OCI-LY1 (cell line): Measurements from ENCODE around the gene HGS.

ENCODE experiments used
- H2AFZ ChIP-seq: fragments of 200-600 bp; sonication (generic), shearing (Covaris generic); 2 replicates; pipeline ENCODE4 v1.6.0; 2014; ENCODE audit warnings: antibody characterized with exemption, mild to moderate bottlenecking, low read length
- H3F3A ChIP-seq: fragments of 200-600 bp; sonication (generic), shearing (Covaris generic); 2 replicates; pipeline ENCODE4 v1.6.0; 2014; ENCODE audit warnings: mild to moderate bottlenecking, antibody characterized with exemption, low read length, moderate library complexity; ENCODE audit not compliant: insufficient read depth
- H3K27ac ChIP-seq: fragments of 200-600 bp; sonication (generic); 2 replicates; pipeline ENCODE4 v1.5.1; 2014; ENCODE audit warnings: low read length, mixed run types, mild to moderate bottlenecking, low read depth; ENCODE audit not compliant: poor library complexity, severe bottlenecking
- H3K27me3 ChIP-seq: fragments of 200-600 bp; sonication (generic); 2 replicates; pipeline ENCODE4 v1.6.0; 2014; ENCODE audit warnings: antibody characterized with exemption, mild to moderate bottlenecking, low read length, moderate library complexity; ENCODE audit not compliant: insufficient read depth
- H3K36me3 ChIP-seq: fragments of 200-600 bp; sonication (generic); 2 replicates; pipeline ENCODE4 v1.6.1; 2014; ENCODE audit warnings: mild to moderate bottlenecking, antibody characterized with exemption, low read length, moderate library complexity, mixed read lengths; ENCODE audit not compliant: insufficient read depth
- H3K4me1 ChIP-seq: fragments of 200-600 bp; sonication (generic); 2 replicates; pipeline ENCODE4 v1.5.1; 2014; ENCODE audit warnings: mild to moderate bottlenecking, low read length, moderate library complexity; ENCODE audit not compliant: insufficient read depth, severe bottlenecking
- H3K4me2 ChIP-seq: fragments of 200-600 bp; sonication (generic), shearing (Covaris generic); 2 replicates; pipeline ENCODE4 v1.6.1; 2014; ENCODE audit warnings: low read length
- H3K4me3 ChIP-seq: fragments of 200-600 bp; sonication (generic); 2 replicates; pipeline ENCODE4 v1.5.1; 2014; ENCODE audit warnings: low read length, low read depth, mild to moderate bottlenecking, mixed read lengths; ENCODE audit not compliant: poor library complexity, severe bottlenecking
- H3K79me2 ChIP-seq: fragments of 200-600 bp; shearing (Covaris generic); 2 replicates; pipeline ENCODE4 v1.6.1; 2016; ENCODE audit warnings: mixed run types, low read length, mixed read lengths; ENCODE audit not compliant: insufficient read depth
- H3K9ac ChIP-seq: fragments of 200-600 bp; sonication (generic), shearing (Covaris generic); 2 replicates; pipeline ENCODE4 v1.6.1; 2014; ENCODE audit warnings: mild to moderate bottlenecking, low read length, mixed read lengths
- H3K9me2 ChIP-seq: fragments of 200-600 bp; sonication (generic), shearing (Covaris generic); 2 replicates; pipeline ENCODE4 v1.6.1; 2014; ENCODE audit warnings: low read depth, mild to moderate bottlenecking, low read length, mixed read lengths
- H3K9me3 ChIP-seq: fragments of 200-600 bp; shearing (Covaris generic); 2 replicates; pipeline ENCODE4 v1.6.1; 2014; ENCODE audit warnings: low read length, mixed read lengths
- H4K20me1 ChIP-seq: fragments of 200-600 bp; sonication (generic), shearing (Covaris generic); 2 replicates; pipeline ENCODE4 v1.6.0; 2016; ENCODE audit warnings: mild to moderate bottlenecking, low read length; ENCODE audit not compliant: insufficient read depth
- CTCF ChIP-seq: fragments of 200-600 bp; sonication (generic), shearing (Covaris generic); IDR thresholded peaks from 2 replicates; pipeline ENCODE4 v1.5.1; 2017; ENCODE audit warnings: mild to moderate bottlenecking, antibody characterized with exemption, low read length, moderate library complexity, mixed read lengths
- EZH2 ChIP-seq: fragments of 200-600 bp; sonication (generic), shearing (Covaris generic); IDR thresholded peaks from 2 replicates; pipeline ENCODE4 v1.8.0; 2017; ENCODE audit warnings: borderline replicate concordance, mixed run types, mild to moderate bottlenecking, antibody characterized with exemption, low read length, moderate library complexity, mixed read lengths

Gene HGS

GRCh38 chr17:81680150-81680549, 3.7 kb upstream of the HGS start:
- H3K4me2 ChIP-seq, result no peak overlapping the region
- H3K79me2 ChIP-seq, result peaks cover 15% of the 10 kb centered on the region
- H4K20me1 ChIP-seq, result no peaks in the 10 kb centered on the region
- H3K4me1 ChIP-seq, result peaks cover 20% of the 10 kb centered on the region
- H3F3A ChIP-seq, result peaks cover 4% of the 10 kb centered on the region; the same call in 1 of the 2 replicates
- no peak overlapping the region for H2AFZ ChIP-seq
- no peaks in the 10 kb centered on the region for H3K9me2 ChIP-seq
- TF ChIP-seq EZH2, result no peak
- TF ChIP-seq CTCF, result no peak
- no peak overlapping the region for H3K27ac ChIP-seq
- H3K9ac ChIP-seq, result no peak overlapping the region
- no peaks in the 10 kb centered on the region for H3K9me3 ChIP-seq
- H3K36me3 ChIP-seq, result peaks cover 4% of the 10 kb centered on the region; the same call in 1 of the 2 replicates
- H3K4me3 ChIP-seq, result no peak overlapping the region
- no peaks in the 10 kb centered on the region for H3K27me3 ChIP-seq

GRCh38 chr17:81681672-81682071, 2.1 kb upstream of the HGS start:
- no peak overlapping the region for H3K9ac ChIP-seq
- H2AFZ ChIP-seq, result no peak overlapping the region
- H3K27me3 ChIP-seq, result no peaks in the 10 kb centered on the region
- peaks cover 15% of the 10 kb centered on the region; the same call in 1 of the 2 replicates for H3K36me3 ChIP-seq
- no peaks in the 10 kb centered on the region for H4K20me1 ChIP-seq
- H3K4me1 ChIP-seq, result peaks cover 28% of the 10 kb centered on the region
- H3K27ac ChIP-seq, result no peak overlapping the region
- H3K79me2 ChIP-seq, result peaks cover 15% of the 10 kb centered on the region
- no peaks in the 10 kb centered on the region for H3K9me2 ChIP-seq
- H3K4me3 ChIP-seq, result no peak overlapping the region
- no peak overlapping the region for H3K4me2 ChIP-seq
- TF ChIP-seq CTCF (no peak), EZH2 (no peak)
- H3K9me3 ChIP-seq, result no peaks in the 10 kb centered on the region
- H3F3A ChIP-seq, result no peaks in the 10 kb centered on the region

GRCh38 chr17:81682565-81683207, 1.1 kb upstream of the HGS start:
- Histone ChIP-seq H3K9ac (peak overlapping the region; percentile 86), H3K4me1 (peaks cover 28% of the 10 kb centered on the region), H3K9me3 (no peaks in the 10 kb centered on the region), H3K79me2 (peaks cover 15% of the 10 kb centered on the region), H4K20me1 (no peaks in the 10 kb centered on the region), H3K9me2 (no peaks in the 10 kb centered on the region), H3K36me3 (peaks cover 24% of the 10 kb centered on the region; the same call in 1 of the 2 replicates), H2AFZ (no peak overlapping the region), H3K27me3 (no peaks in the 10 kb centered on the region), H3K4me2 (peak overlapping the region; percentile 87), H3F3A (no peaks in the 10 kb centered on the region), H3K27ac (no peak overlapping the region), H3K4me3 (peak overlapping the region; percentile 82)
- TF ChIP-seq EZH2 (no peak), CTCF (no peak)
